LNCAP (cell line): ENCODE measurements around the gene FABP2.
A peak's percentile ranks its signal among the peaks of the same experiment; 100 is the strongest.

Experiments used
- TF ChIP-seq, protein P1 (sequence below): fragments of 450-650 bp; IDR thresholded peaks from 2 replicates; pipeline ENCODE4 v1.5.1; 2017; ENCODE audit warnings: mild to moderate bottlenecking

The FABP2 gene

GRCh38 chr4:119321921-119322687, at the start of gene FABP2:
FABP2 (minus strand) TSS chr4:119322138; CDS start chr4:119322102, 36 bp downstream.
- TF ChIP-seq, protein P1, sequence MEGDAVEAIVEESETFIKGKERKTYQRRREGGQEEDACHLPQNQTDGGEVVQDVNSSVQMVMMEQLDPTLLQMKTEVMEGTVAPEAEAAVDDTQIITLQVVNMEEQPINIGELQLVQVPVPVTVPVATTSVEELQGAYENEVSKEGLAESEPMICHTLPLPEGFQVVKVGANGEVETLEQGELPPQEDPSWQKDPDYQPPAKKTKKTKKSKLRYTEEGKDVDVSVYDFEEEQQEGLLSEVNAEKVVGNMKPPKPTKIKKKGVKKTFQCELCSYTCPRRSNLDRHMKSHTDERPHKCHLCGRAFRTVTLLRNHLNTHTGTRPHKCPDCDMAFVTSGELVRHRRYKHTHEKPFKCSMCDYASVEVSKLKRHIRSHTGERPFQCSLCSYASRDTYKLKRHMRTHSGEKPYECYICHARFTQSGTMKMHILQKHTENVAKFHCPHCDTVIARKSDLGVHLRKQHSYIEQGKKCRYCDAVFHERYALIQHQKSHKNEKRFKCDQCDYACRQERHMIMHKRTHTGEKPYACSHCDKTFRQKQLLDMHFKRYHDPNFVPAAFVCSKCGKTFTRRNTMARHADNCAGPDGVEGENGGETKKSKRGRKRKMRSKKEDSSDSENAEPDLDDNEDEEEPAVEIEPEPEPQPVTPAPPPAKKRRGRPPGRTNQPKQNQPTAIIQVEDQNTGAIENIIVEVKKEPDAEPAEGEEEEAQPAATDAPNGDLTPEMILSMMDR, result no peak

- TF ChIP-seq, protein P1, result no peak
Measured at GRCh38 chr4:119337010-119337409, 15.1 kb upstream of the FABP2 start.

DNA sequence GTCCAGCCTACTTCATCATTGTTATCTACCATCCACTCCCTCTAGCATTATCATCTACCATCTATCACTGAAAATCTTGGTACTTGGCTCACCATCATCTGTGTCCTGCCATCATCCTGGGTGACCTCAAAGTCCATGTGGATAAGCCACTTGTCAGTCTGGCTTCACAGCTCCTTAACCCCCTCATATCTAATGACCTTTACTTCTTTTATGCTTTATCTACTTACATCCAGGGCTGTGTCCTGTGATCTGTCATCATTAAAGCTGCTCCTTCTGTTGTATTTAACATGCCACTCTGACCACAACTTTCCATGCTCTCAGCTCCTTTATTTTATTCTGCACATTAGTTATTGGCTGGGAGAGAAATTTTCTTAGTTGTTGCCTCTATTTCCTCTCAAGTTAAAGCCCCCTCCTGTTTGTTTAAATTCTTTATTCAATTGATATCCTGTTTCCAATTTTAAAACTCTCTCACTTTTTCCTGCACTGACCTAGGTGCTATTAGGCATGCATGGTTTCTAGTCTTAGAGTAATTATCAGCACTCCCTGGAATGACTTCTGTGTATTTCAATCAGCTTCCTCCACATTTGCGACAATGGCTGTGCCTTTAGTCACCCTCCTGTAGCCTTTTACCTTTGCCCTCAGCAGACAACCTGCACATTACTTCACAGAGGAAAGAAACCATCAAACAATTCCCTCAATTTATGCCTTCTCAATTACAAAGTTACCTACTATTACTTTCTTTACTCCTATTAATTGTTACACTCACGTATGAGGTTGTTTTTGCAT, 8.1 kb upstream of the FABP2 start:
- TF ChIP-seq, protein P1, result no peak

- TF ChIP-seq, protein P1, result no peak
Measured at GRCh38 chr4:119328695-119329094, 6.8 kb upstream of the FABP2 start.

- TF ChIP-seq, protein P1, result no peak
Measured at GRCh38 chr4:119317990-119318389, 3.9 kb downstream of the FABP2 start.

DNA sequence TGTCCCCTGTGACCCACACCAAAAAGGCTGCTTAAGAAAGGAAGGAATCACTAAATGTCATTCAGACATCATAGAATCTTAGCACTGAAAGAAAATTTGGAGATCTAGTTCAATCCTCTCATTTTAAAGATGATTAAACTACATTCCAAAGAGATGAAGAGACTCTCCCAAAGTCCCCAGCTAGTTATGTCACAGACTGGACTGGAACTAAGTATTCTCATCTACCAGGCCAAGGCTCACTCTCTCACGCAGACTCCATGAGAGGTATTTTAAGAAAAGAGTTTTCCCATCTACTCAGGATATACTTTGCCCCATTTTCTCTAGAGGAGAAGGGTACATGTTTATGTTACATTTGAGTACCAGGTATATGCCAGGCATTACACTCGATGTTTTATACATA, 6.9 kb downstream of the FABP2 start:
- TF ChIP-seq, protein P1, result no peak

DNA sequence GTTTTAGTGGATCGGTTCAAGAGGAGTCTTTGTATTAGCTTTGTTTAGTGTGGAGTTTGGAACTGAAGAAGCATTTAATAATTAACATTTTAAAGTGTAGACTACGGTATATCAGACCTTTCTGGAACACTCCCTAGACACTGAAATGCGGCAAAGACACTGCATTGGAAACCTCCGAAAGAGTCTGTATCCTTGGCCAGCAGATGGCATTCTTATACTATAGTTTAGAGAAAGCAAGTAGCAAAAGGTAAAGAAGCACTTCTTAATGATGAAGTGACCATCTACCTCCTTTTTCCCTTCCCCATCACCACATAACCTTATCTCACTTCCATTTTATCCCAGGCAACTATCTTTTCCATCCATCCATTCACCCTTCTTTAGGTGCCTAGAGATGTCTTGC, 7.6 kb downstream of the FABP2 start:
- TF ChIP-seq, protein P1, result peak; percentile 38; the same call in 1 of the 2 replicates
